Measurements from ENCODE around the gene ERCC6L.

GRCh38 chrX:72260448-72260847 lies 21.6 kb upstream of the ERCC6L start:
- TF ChIP-seq POLR2A (IDR thresholded peaks at IDR 0.05; ENCODE audit: low read depth, low read length) (no peak), TAF1 (IDR thresholded peaks at IDR 0.05; ENCODE audit: low read depth, low read length) (no peak), POLR2AphosphoS5 (IDR thresholded peaks at IDR 0.05; ENCODE audit: low read depth, low read length) (no peak), POU2F2 (IDR thresholded peaks at IDR 0.05; ENCODE audit: low read depth, low read length) (no peak), PAX5 (IDR thresholded peaks at IDR 0.05; ENCODE audit: insufficient read depth, low read length, severe bottlenecking) (no peak)

Measured in GM12891 (cell line).